K562 (cell line): Measurements from ENCODE around the gene KLK15. TPM values are rescaled to one million over a fixed set of nuclear protein-coding genes. Genes with fewer than 3 reads are reported as not detected.

ENCODE experiments used
- ATAC-seq: fragments of 200-7000 bp; cut with Tn5 transposase; 3 replicates; pipeline ENCODE4 v1.9.1; 2020; ENCODE audit warnings: moderate library complexity
- BruUV-seq: library from RNA; stranded (reverse); fragments of 400-500 nt; replicated peaks from 2 replicates; lab custom pipeline; 2021; lab: Mats Ljungman, UMichigan
- CTCF ChIA-PET: fragments of 300-600 bp; formaldehyde crosslinking; extraction: SDS; loops from one replicate; lab custom pipeline; 2021; ENCODE audit warnings: low intra/inter-chr PET ratio; lab: Yijun Ruan, JAX
- POLR2A ChIA-PET: fragments of 300-600, 350-650 bp; sonication (Branson Sonifier 250); formaldehyde crosslinking; extraction: SDS; loops from one replicate; lab custom pipeline; 2021; ENCODE audit warnings: antibody characterized with exemption, inconsistent platforms; lab: Yijun Ruan, JAX
- DNase-seq, 4 experiments: peaks; one replicate each; pipeline versions ENCODE4 v3.0.0 to v3.0.0-alpha.2; 2011 to 2018; ENCODE audit warnings: low spot score in 3 of 4, mixed read lengths in 3 of 4; ENCODE audit errors: extremely low read depth in 1 of 4
- FAIRE-seq: peaks from 2 replicates; lab custom pipeline; 2011; peaks lifted over from hg19 to GRCh38; lab: Jason Lieb, UNC
- H2AFZ ChIP-seq: 2 replicates; pipeline ENCODE4 v1.6.0; 2011; ENCODE audit warnings: low read depth, low read length, control low read depth, inconsistent platforms
- H3K27ac ChIP-seq: fragments of 200-600 bp; 3 replicates; pipeline ENCODE4 v1.8.0; 2011; ENCODE audit warnings: low read depth, mild to moderate bottlenecking, control low read depth, inconsistent platforms, low read length, moderate library complexity, mixed read lengths; ENCODE audit errors: extremely low read depth
- H3K27me3 ChIP-seq, 2 experiments: fragments of 300-600 bp in 1 of 2; 2 replicates in 1 of 2; 3 replicates in 1 of 2; pipeline versions ENCODE4 v1.6.0 to v1.8.0; 2011; ENCODE audit warnings: inconsistent platforms in 2 of 2, low read length in 2 of 2, mild to moderate bottlenecking in 1 of 2, mixed read lengths in 1 of 2, moderate library complexity in 1 of 2; ENCODE audit not compliant: control insufficient read depth in 2 of 2, insufficient read depth in 2 of 2
- H3K36me3 ChIP-seq: fragments of 300-600 bp; 3 replicates; pipeline ENCODE4 v1.8.0; 2011; ENCODE audit warnings: mild to moderate bottlenecking, low read length, inconsistent platforms; ENCODE audit not compliant: control insufficient read depth, insufficient read depth
- H3K4me1 ChIP-seq, 2 experiments: fragments of 200-600 bp in 1 of 2; replicated peaks in 1 of 2; 2 replicates in 1 of 2; 3 replicates in 1 of 2; pipeline versions ENCODE4 v1.5.1 to v1.8.0; 2011; ENCODE audit warnings: inconsistent platforms in 2 of 2, low read length in 2 of 2, mild to moderate bottlenecking in 1 of 2, mixed read lengths in 1 of 2, moderate library complexity in 1 of 2; ENCODE audit not compliant: control insufficient read depth in 2 of 2, insufficient read depth in 2 of 2
- H3K4me2 ChIP-seq: 2 replicates; pipeline ENCODE4 v1.6.1; 2011; ENCODE audit warnings: low read length, control low read depth, inconsistent platforms, mixed read lengths; ENCODE audit not compliant: insufficient read depth
- H3K4me3 ChIP-seq: fragments of 200-600 bp; sonication (generic), shearing (Covaris generic); 2 replicates; pipeline ENCODE4 v1.5.1; 2016; ENCODE audit warnings: control low read depth, inconsistent platforms
- H3K79me2 ChIP-seq: fragments of 200-600 bp; 3 replicates; pipeline ENCODE4 v1.8.0; 2011; ENCODE audit warnings: low read length, inconsistent platforms; ENCODE audit not compliant: control insufficient read depth, insufficient read depth
- H3K9ac ChIP-seq, 2 experiments: 2 replicates each; pipeline versions ENCODE4 v1.6.0 to v1.6.1; 2011; ENCODE audit warnings: low read depth in 2 of 2, low read length in 2 of 2, control low read depth in 1 of 2, inconsistent platforms in 1 of 2, mild to moderate bottlenecking in 1 of 2, mixed read lengths in 1 of 2; ENCODE audit not compliant: insufficient read depth in 1 of 2
- H3K9me1 ChIP-seq: one replicate; pipeline ENCODE4 v1.6.0; 2011; ENCODE audit warnings: inconsistent platforms, mild to moderate bottlenecking, low read length, moderate library complexity; ENCODE audit not compliant: control insufficient read depth, insufficient read depth
- H3K9me3 ChIP-seq: replicated peaks from 2 replicates; pipeline ENCODE4 v1.5.1; 2011; ENCODE audit warnings: low read depth, low read length, inconsistent platforms; ENCODE audit not compliant: control insufficient read depth, insufficient read depth
- H4K20me1 ChIP-seq: replicated peaks from 2 replicates; pipeline ENCODE4 v1.6.1; 2011; ENCODE audit warnings: low read length, inconsistent platforms, mixed read lengths; ENCODE audit not compliant: control insufficient read depth, insufficient read depth
- ARID1B ChIP-seq: fragments of 450-650 bp; IDR thresholded peaks from 2 replicates; pipeline ENCODE4 v1.6.1; 2016; ENCODE audit warnings: antibody characterized with exemption, mild to moderate bottlenecking, inconsistent platforms
- CEBPB ChIP-seq: fragments of 450-650 bp; IDR thresholded peaks from 2 replicates; pipeline ENCODE4 v1.6.1; 2016; ENCODE audit warnings: missing genetic modification characterization, missing compliant biosample characterization
- CXXC5 ChIP-seq: fragments of 250-450 bp; sonication (Bioruptor Pico); IDR thresholded peaks from 2 replicates; pipeline ENCODE4 v1.8.0; 2022; ENCODE audit warnings: inconsistent platforms, mild to moderate bottlenecking, moderate library complexity
- EGR1 ChIP-seq: fragments of 450-650 bp; conservative IDR thresholded peaks from 2 replicates; pipeline ENCODE4 v1.6.1; 2017; ENCODE audit warnings: mild to moderate bottlenecking
- ETS2 ChIP-seq: IDR thresholded peaks from 2 replicates; pipeline ENCODE4 v1.6.1; 2016; ENCODE audit warnings: borderline replicate concordance, missing genetic modification characterization, mild to moderate bottlenecking, moderate library complexity, missing compliant biosample characterization; ENCODE audit not compliant: poor library complexity, severe bottlenecking
- FOXJ2 ChIP-seq: fragments of 200-800 bp; sonication (Bioruptor generic); IDR thresholded peaks from 2 replicates; pipeline ENCODE4 v1.6.1; 2016; ENCODE audit warnings: missing genetic modification characterization, missing compliant biosample characterization
- L3MBTL2 ChIP-seq: fragments of 450-650 bp; IDR thresholded peaks from 2 replicates; pipeline ENCODE4 v1.6.1; 2016; ENCODE audit warnings: mild to moderate bottlenecking, moderate library complexity
- LEF1 ChIP-seq: fragments of 450-650 bp; IDR thresholded peaks from 2 replicates; pipeline ENCODE4 v1.6.1; 2016; ENCODE audit warnings: mild to moderate bottlenecking
- MAFG ChIP-seq: fragments of 450-650 bp; conservative IDR thresholded peaks from 2 replicates; pipeline ENCODE4 v1.6.1; 2016; ENCODE audit warnings: missing genetic modification characterization, missing compliant biosample characterization
- NFIC ChIP-seq: fragments of 450-650 bp; IDR thresholded peaks from 2 replicates; pipeline ENCODE4 v1.6.1; 2017; ENCODE audit warnings: mild to moderate bottlenecking, inconsistent platforms
- NRF1 ChIP-seq, 2 experiments: fragments of 450-650 bp; IDR thresholded peaks in 1 of 2; conservative IDR thresholded peaks in 1 of 2; 2 replicates each; pipeline ENCODE4 v1.6.1; 2014; ENCODE audit warnings: mild to moderate bottlenecking in 2 of 2
- PML ChIP-seq: IDR thresholded peaks from 2 replicates; pipeline ENCODE4 v1.6.1; 2012; ENCODE audit warnings: low read length, inconsistent platforms
- RBBP5 ChIP-seq: fragments of 200-600 bp; sonication (generic); IDR thresholded peaks from 2 replicates; pipeline ENCODE4 v1.6.1; 2012; ENCODE audit warnings: borderline replicate concordance, mild to moderate bottlenecking, low read length, control low read depth, inconsistent platforms; ENCODE audit not compliant: insufficient read depth, poor library complexity, severe bottlenecking
- SIN3B ChIP-seq: fragments of 450-650 bp; IDR thresholded peaks from 2 replicates; pipeline ENCODE4 v1.6.1; 2017; ENCODE audit warnings: low read depth, mild to moderate bottlenecking, moderate library complexity
- TAF15 ChIP-seq: fragments of 200-400 bp; formaldehyde crosslinking; IDR thresholded peaks from 2 replicates; pipeline ENCODE4 v1.6.1; 2017; ENCODE audit warnings: mild to moderate bottlenecking, low read depth, low read length, moderate library complexity
- TCF7 ChIP-seq: sonication (generic); IDR thresholded peaks from 2 replicates; pipeline ENCODE4 v1.6.1; 2016; ENCODE audit warnings: antibody characterized with exemption, borderline replicate concordance
- WGBS: fragments of 100-300 bp; shearing (Covaris generic); methylation state at CpG from one replicate; pipeline ENCODE4 v1.1.6; 2016; ENCODE audit warnings: low coverage, mixed read lengths; ENCODE audit not compliant: insufficient coverage; ENCODE audit errors: missing lambda C conversion rate; 5-methylcytosine and 5-hydroxymethylcytosine counted together
- in situ Hi-C: fragments of 300-500 bp; cut with MboI; formaldehyde crosslinking; loops from 4 replicates; pipeline ENCODE4 v1.15.0; 2018; ENCODE audit warnings: inconsistent platforms, mixed read lengths
- intact Hi-C: fragments of 100-400 bp; cut with micrococcal nuclease; formaldehyde crosslinking; loops from 2 replicates; pipeline ENCODE4 v1.14.2; 2022
- polyA plus RNA-seq, 8 experiments: library from polyadenylated mRNA; depleted of rRNA in 4 of 8; stranded (reverse) in 5 of 8; unstranded in 3 of 8; fragments of >200 nt; fragmentation: Nextera tagmentation in 2 of 8; fragmentation: Illumina TruSeq in 1 of 8; extraction: Ambion mirVana in 2 of 8; extraction: Trizol in 1 of 8; gene quantifications; 2 replicates each; pipeline versions ENCODE4 v1.2.1 to v1.2.3, GENCODE V29; 2011 to 2014; ENCODE audit warnings: inconsistent platforms in 1 of 8, missing spikeins in 1 of 8
- total RNA-seq, 7 experiments: library from RNA; depleted of rRNA in 6 of 7; stranded (reverse); fragments of >200 nt in 6 of 7; fragmentation: Illumina TruSeq in 2 of 7; extraction: Trizol in 2 of 7; gene quantifications; 2 replicates each; pipeline versions ENCODE4 v1.2.1 to v1.2.3, GENCODE V29; 2011 to 2021; ENCODE audit warnings: low replicate concordance in 1 of 7
- TF ChIP-seq, protein P1 (sequence below): sonication (generic); formaldehyde crosslinking; IDR thresholded peaks from 2 replicates; pipeline ENCODE4 v1.5.0; 2020; ENCODE audit warnings: missing genetic modification reagents
- TF ChIP-seq, protein P2 (sequence below): sonication (generic); formaldehyde crosslinking; IDR thresholded peaks from 2 replicates; pipeline ENCODE4 v1.8.0; 2022; ENCODE audit warnings: missing genetic modification reagents, mild to moderate bottlenecking, moderate library complexity, borderline replicate concordance

KLK15 gene
- total and polyA plus RNA-seq, 9 of the 15 experiments (the other 6 are each of a cell fraction or from before 2014, with no cell fraction given): not detected

DNA sequence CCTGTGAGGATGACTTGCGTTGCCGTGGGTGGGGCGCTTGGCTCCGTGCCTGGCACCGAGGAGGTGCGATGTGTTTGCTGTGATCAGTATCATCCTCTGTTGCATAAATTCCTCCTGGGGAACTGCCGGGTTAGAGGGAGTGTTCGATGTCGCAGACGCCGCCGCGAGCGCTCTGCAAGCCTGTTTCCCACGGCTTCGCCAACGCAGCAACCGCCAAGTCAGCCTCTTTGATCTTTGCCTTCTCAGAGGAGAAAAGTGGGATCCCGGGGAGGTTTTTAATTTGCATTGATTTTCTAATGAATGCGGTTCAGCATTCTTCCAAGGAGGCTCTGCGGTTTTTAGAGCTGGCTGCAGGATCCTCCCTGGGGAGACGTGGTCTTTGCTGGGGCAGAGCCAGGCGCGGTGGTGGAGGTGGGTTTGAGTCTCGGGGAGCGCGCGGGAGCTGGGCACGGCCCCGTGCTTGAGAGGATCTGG, 55.5 kb downstream of the KLK15 start:
- WGBS: 7% methylated on average over 30 of the region's 30 CpGs
- ChIA-PET CTCF (interaction anchor here (0.9 kb wide), 1 partner anchor 53 kb away, joined by 5 read pairs; no protein-coding TSS in a partner anchor), POLR2A (interaction anchor here (1.3 to 2.9 kb wide), 3 partner anchors 15 to 55 kb away, joined by 4 to 13 read pairs (median 10); partner anchors contain the start of gene CLEC11A)
- in situ Hi-C loops (no loop called here), intact Hi-C loops (no loop called here)
- DNase-seq (peak in 1 of 4 experiments; percentile 55), ATAC-seq (peak; percentile 59), FAIRE-seq (no peak)
- peak overlapping the region; percentile 44 for H3K4me2 ChIP-seq
- H3K27ac ChIP-seq: no peak overlapping the region
- no peaks in the 10 kb centered on the region for H3K27me3 ChIP-seq
- H3K9me3 ChIP-seq: no peaks in the 10 kb centered on the region
- BruUV-seq: no TSS peak
- no peaks in the 10 kb centered on the region for H3K79me2 ChIP-seq
- peak overlapping the region; percentile 35; the same call in 1 of the 2 replicates for H2AFZ ChIP-seq
- H4K20me1 ChIP-seq: no peaks in the 10 kb centered on the region
- no peaks in the 10 kb centered on the region for H3K36me3 ChIP-seq
- H3K4me3 ChIP-seq: 0 out of 2 replicates have a peak overlapping the region, but pooled peaks have one; percentile 4
- peak overlapping the region in 1 of 2 experiments; percentile 82; a peak in 2 of 4 replicates for H3K9ac ChIP-seq
- H3K4me1 ChIP-seq: peaks cover 25 to 32% of the 10 kb centered on the region in 2 experiments; a peak in 4 of 5 replicates
- TF ChIP-seq MAFG (tag) (0 out of 2 replicates have a peak, but pooled peaks have one; percentile 2), TAF15 (no peak), RBBP5 (peak; percentile 22), NFIC (peak; percentile 77), ARID1B (0 out of 2 replicates have a peak, but pooled peaks have one; percentile 19), CEBPB (tag) (peak; percentile 65), SIN3B (no peak), EGR1 (peak; percentile 28), PML (no peak), ETS2 (tag) (no peak), TCF7 (peak; percentile 73; the same call in 1 of the 2 replicates), L3MBTL2 (peak; percentile 50), FOXJ2 (tag) (0 out of 2 replicates have a peak, but pooled peaks have one; percentile 27), NRF1 (conservative IDR thresholded peaks at IDR 0.05 in 1 of 2, IDR thresholded peaks at IDR 0.05 in 1 of 2) (peak in 1 of 2 experiments; percentile 26; a peak in 1 of 4 replicates), CXXC5 (CRISPR knock-in tag) (peak; percentile 13; the same call in 1 of the 2 replicates), LEF1 (peak; percentile 66; the same call in 1 of the 2 replicates)
- TF ChIP-seq, protein P1, sequence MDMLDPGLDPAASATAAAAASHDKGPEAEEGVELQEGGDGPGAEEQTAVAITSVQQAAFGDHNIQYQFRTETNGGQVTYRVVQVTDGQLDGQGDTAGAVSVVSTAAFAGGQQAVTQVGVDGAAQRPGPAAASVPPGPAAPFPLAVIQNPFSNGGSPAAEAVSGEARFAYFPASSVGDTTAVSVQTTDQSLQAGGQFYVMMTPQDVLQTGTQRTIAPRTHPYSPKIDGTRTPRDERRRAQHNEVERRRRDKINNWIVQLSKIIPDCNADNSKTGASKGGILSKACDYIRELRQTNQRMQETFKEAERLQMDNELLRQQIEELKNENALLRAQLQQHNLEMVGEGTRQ (CRISPR knock-in tag): no peak
- TF ChIP-seq, protein P2, sequence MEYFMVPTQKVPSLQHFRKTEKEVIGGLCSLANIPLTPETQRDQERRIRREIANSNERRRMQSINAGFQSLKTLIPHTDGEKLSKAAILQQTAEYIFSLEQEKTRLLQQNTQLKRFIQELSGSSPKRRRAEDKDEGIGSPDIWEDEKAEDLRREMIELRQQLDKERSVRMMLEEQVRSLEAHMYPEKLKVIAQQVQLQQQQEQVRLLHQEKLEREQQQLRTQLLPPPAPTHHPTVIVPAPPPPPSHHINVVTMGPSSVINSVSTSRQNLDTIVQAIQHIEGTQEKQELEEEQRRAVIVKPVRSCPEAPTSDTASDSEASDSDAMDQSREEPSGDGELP (CRISPR knock-in tag): peak; percentile 14; the same call in 1 of the 2 replicates
- no peaks in the 10 kb centered on the region for H3K9me1 ChIP-seq
